IMR-90 (cell line): ENCODE measurements around the gene SLC66A2. TPM values are rescaled to one million over a fixed set of nuclear protein-coding genes. Genes with fewer than 3 reads are reported as not detected.

Experiments
- ATAC-seq: fragments of 200-7000 bp; cut with Tn5 transposase; 2 replicates; pipeline ENCODE4 v1.9.1; 2020; ENCODE audit warnings: low read depth, mild to moderate bottlenecking, moderate library complexity
- BruUV-seq: library from RNA; stranded (reverse); fragments of 400-500 nt; replicated peaks from 2 replicates; lab custom pipeline; 2021; lab: Mats Ljungman, UMichigan
- CTCF ChIA-PET: fragments of 300-600 bp; formaldehyde crosslinking; extraction: SDS; loops from one replicate; lab custom pipeline; 2021; ENCODE audit warnings: antibody characterized with exemption; lab: Yijun Ruan, JAX
- POLR2A ChIA-PET: fragments of 300-600 bp; sonication (Branson Sonifier 250); formaldehyde crosslinking; loops from one replicate; lab custom pipeline; 2022; ENCODE audit warnings: antibody characterized with exemption; ENCODE audit not compliant: unreplicated experiment; lab: Charles Lee
- DNase-seq: peaks from one replicate; pipeline ENCODE4 v3.0.0; 2013
- H2AFZ ChIP-seq: replicated peaks from 2 replicates; pipeline ENCODE3; 2013; ENCODE audit warnings: low read length, mild to moderate bottlenecking; ENCODE audit not compliant: poor library complexity
- H2AK5ac ChIP-seq: 2 replicates; pipeline ENCODE4 v1.6.1; 2013; ENCODE audit warnings: low read depth, low read length, inconsistent platforms
- H2AK9ac ChIP-seq: replicated peaks from 2 replicates; pipeline ENCODE3; 2013; ENCODE audit warnings: mild to moderate bottlenecking, low read depth, low read length, moderate library complexity; ENCODE audit not compliant: poor library complexity
- H2BK120ac ChIP-seq: 2 replicates; pipeline ENCODE4 v1.6.1; 2013; ENCODE audit warnings: low read depth, low read length, inconsistent platforms
- H2BK15ac ChIP-seq: 3 replicates; pipeline ENCODE4 v1.6.1; 2013; ENCODE audit warnings: low read depth, low read length, inconsistent platforms
- H2BK20ac ChIP-seq: 2 replicates; pipeline ENCODE4 v1.6.1; 2013; ENCODE audit warnings: low read depth, mild to moderate bottlenecking, inconsistent platforms, low read length, moderate library complexity
- H2BK5ac ChIP-seq: 2 replicates; pipeline ENCODE4 v1.6.1; 2013; ENCODE audit warnings: mild to moderate bottlenecking, low read depth, low read length, inconsistent platforms; ENCODE audit not compliant: poor library complexity, severe bottlenecking
- H3K14ac ChIP-seq: replicated peaks from 2 replicates; pipeline ENCODE4 v1.6.1; 2013; ENCODE audit warnings: low read depth, low read length, inconsistent platforms
- H3K18ac ChIP-seq: 2 replicates; pipeline ENCODE4 v1.6.1; 2013; ENCODE audit warnings: low read depth, low read length, control low read depth
- H3K23ac ChIP-seq: 2 replicates; pipeline ENCODE4 v1.6.1; 2013; ENCODE audit warnings: low read depth, low read length, inconsistent platforms
- H3K27ac ChIP-seq: 2 replicates; pipeline ENCODE4 v1.5.1; 2013; ENCODE audit warnings: mild to moderate bottlenecking, control low read depth, low read length; ENCODE audit not compliant: insufficient read depth
- H3K27me3 ChIP-seq: 2 replicates; pipeline ENCODE4 v1.6.1; 2013; ENCODE audit warnings: low read length; ENCODE audit not compliant: control insufficient read depth, insufficient read depth
- H3K36me3 ChIP-seq: 2 replicates; pipeline ENCODE4 v1.6.1; 2013; ENCODE audit warnings: low read length, mixed read lengths; ENCODE audit not compliant: control insufficient read depth, insufficient read depth
- H3K4ac ChIP-seq: 2 replicates; pipeline ENCODE4 v1.6.1; 2013; ENCODE audit warnings: low read depth, low read length, inconsistent platforms
- H3K4me1 ChIP-seq: 2 replicates; pipeline ENCODE4 v1.6.1; 2013; ENCODE audit warnings: low read length, mixed read lengths; ENCODE audit not compliant: control insufficient read depth, insufficient read depth
- H3K4me2 ChIP-seq: 2 replicates; pipeline ENCODE4 v1.6.1; 2013; ENCODE audit warnings: low read depth, mild to moderate bottlenecking, control low read depth, low read length, moderate library complexity
- H3K4me3 ChIP-seq: 2 replicates; pipeline ENCODE4 v1.5.1; 2013; ENCODE audit warnings: low read depth, mild to moderate bottlenecking, control low read depth, low read length, moderate library complexity; ENCODE audit not compliant: insufficient read depth
- H3K56ac ChIP-seq: 2 replicates; pipeline ENCODE4 v1.6.1; 2013; ENCODE audit warnings: low read length, inconsistent platforms; ENCODE audit not compliant: insufficient read depth; ENCODE audit errors: extremely low read depth
- H3K79me1 ChIP-seq, 2 experiments: 2 replicates each; pipeline ENCODE4 v1.6.1; 2013; ENCODE audit warnings: low read length in 2 of 2, inconsistent platforms in 1 of 2, low read depth in 1 of 2
- H3K9ac ChIP-seq: 2 replicates; pipeline ENCODE4 v1.6.1; 2013; ENCODE audit warnings: low read depth, low read length, control low read depth
- H3K9me1 ChIP-seq: 2 replicates; pipeline ENCODE4 v1.6.1; 2013; ENCODE audit warnings: low read length, inconsistent platforms; ENCODE audit not compliant: insufficient read depth
- H3K9me3 ChIP-seq: 2 replicates; pipeline ENCODE4 v1.6.1; 2013; ENCODE audit warnings: low read length; ENCODE audit not compliant: control insufficient read depth, insufficient read depth
- H4K20me1 ChIP-seq: 2 replicates; pipeline ENCODE4 v1.6.1; 2013; ENCODE audit warnings: low read length, inconsistent platforms; ENCODE audit not compliant: insufficient read depth
- H4K5ac ChIP-seq: 2 replicates; pipeline ENCODE4 v1.6.1; 2013; ENCODE audit warnings: mild to moderate bottlenecking, low read depth, low read length, control low read depth
- H4K8ac ChIP-seq, 2 experiments: 2 replicates each; pipeline ENCODE4 v1.6.1; 2013; ENCODE audit warnings: low read depth in 2 of 2, low read length in 2 of 2, control low read depth in 1 of 2, inconsistent platforms in 1 of 2
- H4K91ac ChIP-seq: 2 replicates; pipeline ENCODE4 v1.6.1; 2013; ENCODE audit warnings: low read depth, low read length, inconsistent platforms; ENCODE audit not compliant: insufficient read depth
- CHD1 ChIP-seq: IDR thresholded peaks from 2 replicates; pipeline ENCODE4 v1.6.1; 2012; ENCODE audit warnings: low read depth, low read length, improper control_type of control experiment
- CTCF ChIP-seq: conservative IDR thresholded peaks from 2 replicates; pipeline ENCODE4 v1.5.1; 2012; ENCODE audit warnings: mild to moderate bottlenecking, low read depth, low read length, improper control_type of control experiment
- ELK1 ChIP-seq: fragments of 150-350 bp; IDR thresholded peaks from 2 replicates; pipeline ENCODE4 v1.6.1; 2016; ENCODE audit warnings: low read depth, mild to moderate bottlenecking, low read length, moderate library complexity, borderline replicate concordance
- MXI1 ChIP-seq: IDR thresholded peaks from 2 replicates; pipeline ENCODE4 v1.6.1; 2012; ENCODE audit warnings: low read depth, mild to moderate bottlenecking, low read length, moderate library complexity, borderline replicate concordance
- NFE2L2 ChIP-seq: fragments of 150-350 bp; IDR thresholded peaks from 2 replicates; pipeline ENCODE4 v1.6.1; 2016; ENCODE audit warnings: low read depth, mild to moderate bottlenecking, low read length
- POLR2A ChIP-seq: IDR thresholded peaks from 2 replicates; pipeline ENCODE4 v1.6.1; 2012; ENCODE audit warnings: mild to moderate bottlenecking, low read depth, low read length
- RAD21 ChIP-seq: IDR thresholded peaks from 2 replicates; pipeline ENCODE4 v1.6.1; 2012; ENCODE audit warnings: low read length, improper control_type of control experiment
- RCOR1 ChIP-seq: IDR thresholded peaks from 2 replicates; pipeline ENCODE4 v1.6.1; 2012; ENCODE audit warnings: mild to moderate bottlenecking, low read length, improper control_type of control experiment; ENCODE audit not compliant: insufficient replicate concordance
- RFX5 ChIP-seq: IDR thresholded peaks from 2 replicates; pipeline ENCODE4 v1.8.0; 2012; ENCODE audit warnings: low read depth, mild to moderate bottlenecking, low read length, moderate library complexity
- SMC3 ChIP-seq: fragments of 150-350 bp; IDR thresholded peaks from 2 replicates; pipeline ENCODE4 v1.6.1; 2016; ENCODE audit warnings: low read depth, mild to moderate bottlenecking, antibody characterized with exemption, low read length, moderate library complexity
- WGBS, 2 experiments: methylation state at CpG; one replicate each; pipeline versions ENCODE4 v1.1.5 to v1.1.7; 2013; ENCODE audit warnings: missing lambda C conversion rate in 2 of 2; ENCODE audit not compliant: insufficient read length in 1 of 2; ENCODE audit errors: extremely low coverage in 2 of 2; 5-methylcytosine and 5-hydroxymethylcytosine counted together
- dilution Hi-C: fragments of 300-500 bp; cut with HindIII; formaldehyde crosslinking; loops from one replicate; pipeline ENCODE4 v1.14.3; 2018; ENCODE audit warnings: low sequenced_read_pairs; ENCODE audit not compliant: unreplicated experiment
- in situ Hi-C: fragments of 300-500 bp; cut with MboI; formaldehyde crosslinking; loops from 3 replicates; pipeline ENCODE4 v1.14.3; 2019; ENCODE audit warnings: low sequenced_read_pairs, inconsistent platforms, mixed read lengths
- intact Hi-C: fragments of 100-400 bp; cut with micrococcal nuclease; formaldehyde crosslinking; loops from 2 replicates; pipeline ENCODE4 v1.10.0; 2022
- polyA plus RNA-seq, 3 experiments: library from polyadenylated mRNA; depleted of rRNA; stranded (reverse); fragments of >200 nt; gene quantifications; 2 replicates each; pipeline ENCODE4 v1.2.3, GENCODE V29; 2012; ENCODE audit warnings: low replicate concordance in 1 of 3
- total RNA-seq: library from RNA; depleted of rRNA; stranded (reverse); fragments of >200 nt; gene quantifications from 2 replicates; pipeline ENCODE4 v1.2.3, GENCODE V29; 2012

Gene SLC66A2
- total and polyA plus RNA-seq, 2 of the 4 experiments (the other 2 are of a cell fraction): 17.6 to 23.5 TPM

- BruUV-seq: no TSS peak
- Histone ChIP-seq H4K8ac (no peak overlapping the region), H3K4me1 (no peaks in the 10 kb centered on the region), H3K27ac (no peak overlapping the region), H2AK9ac (no peak overlapping the region), H2BK5ac (no peak overlapping the region), H3K36me3 (peaks cover 40% of the 10 kb centered on the region), H4K91ac (no peak overlapping the region), H3K9me3 (no peaks in the 10 kb centered on the region), H2BK15ac (no peak overlapping the region), H4K20me1 (peaks cover 52% of the 10 kb centered on the region), H3K18ac (no peak overlapping the region), H3K9me1 (peaks cover 3% of the 10 kb centered on the region; the same call in 1 of the 2 replicates), H2BK20ac (no peak overlapping the region), H3K23ac (no peak overlapping the region), H3K4me2 (no peak overlapping the region), H3K79me1 (peaks cover 33 to 75% of the 10 kb centered on the region in 2 experiments), H3K27me3 (no peaks in the 10 kb centered on the region), H2BK120ac (no peak overlapping the region), H3K56ac (no peak overlapping the region), H3K4ac (no peak overlapping the region), H2AFZ (no peak overlapping the region), H4K5ac (no peak overlapping the region), H3K4me3 (no peak overlapping the region), H3K9ac (no peak overlapping the region), H2AK5ac (no peak overlapping the region), H3K14ac (no peak overlapping the region)
- dilution Hi-C loops (no loop called here), in situ Hi-C loops (no loop called here), intact Hi-C loops (no loop called here)
- ATAC-seq: no peak
- ChIA-PET CTCF (no interaction called here), POLR2A (no interaction called here)
- WGBS, 2 experiments: no CpG with 5 or more reads among the region's 4 CpGs
- no peak for DNase-seq
- TF ChIP-seq CHD1: no peak
- TF ChIP-seq RCOR1: no peak
- TF ChIP-seq ELK1: no peak
- no peak for TF ChIP-seq NFE2L2
- no peak for TF ChIP-seq POLR2A
- TF ChIP-seq RAD21: no peak
- TF ChIP-seq MXI1: no peak
- no peak for TF ChIP-seq SMC3
- no peak for TF ChIP-seq CTCF
- TF ChIP-seq RFX5: no peak
Measured at GRCh38 chr18:79974025-79974654, 22.7 kb upstream of the SLC66A2 start.
